Right ventricle myocardium inferior (tissue), 1 donor: ENCODE measurements around the gene ATP8A2. TPM values are rescaled to one million over a fixed set of nuclear protein-coding genes. Genes with fewer than 3 reads are reported as not detected.
A peak's percentile ranks its signal among the peaks of the same experiment; 100 is the strongest.

Experiments used
- ATAC-seq: fragments of 200-7000 bp; cut with Tn5 transposase; one replicate; pipeline ENCODE4 v1.9.1; 2020; ENCODE audit warnings: mild to moderate bottlenecking, moderate library complexity
- DNase-seq: peaks from one replicate; pipeline ENCODE4 v3.0.0; 2021; ENCODE audit errors: missing footprints
- intact Hi-C: fragments of 100-400 bp; cut with DNase I; formaldehyde crosslinking; loops from one replicate; pipeline ENCODE4 v1.11.0; 2022
- total RNA-seq: library from RNA; stranded (reverse); fragmentation: NEBNext Ultra II Directional; extraction: Animal tissue kit (Norgen Biotek cat#: 25700); gene quantifications from one replicate; pipeline ENCODE4 v1.2.1, GENCODE V29; 2021
- donor health status: DM: no; HTN: yes; CAD: no; lungs with severe emphysema.

The ATP8A2 gene
- total RNA-seq, 1 donor from 2014 or later = 0.11 TPM

GRCh38 chr13:25733001-25733491, 361.3 kb downstream of the ATP8A2 start:
- ATAC-seq = no peak
- intact Hi-C loops = no loop called here
- DNase-seq = no peak

GRCh38 chr13:25733696-25734435, 362.1 kb downstream of the ATP8A2 start:
- intact Hi-C loops = no loop called here
- DNase-seq (no peak), ATAC-seq (no peak)

GRCh38 chr13:25738342-25739196, 366.8 kb downstream of the ATP8A2 start:
- intact Hi-C loops = no loop called here
- no peak for DNase-seq
- ATAC-seq = no peak

GRCh38 chr13:25739376-25739775, 367.6 kb downstream of the ATP8A2 start:
- DNase-seq = no peak
- intact Hi-C loops = no loop called here
- no peak for ATAC-seq

GRCh38 chr13:25741796-25742195, 370.0 kb downstream of the ATP8A2 start:
- no peak for ATAC-seq

GRCh38 chr13:25742220-25742619, 370.4 kb downstream of the ATP8A2 start:
- no peak for ATAC-seq
- intact Hi-C loops = no loop called here
- no peak for DNase-seq

More at GRCh38 chr13:25741796-25742195, 370.0 kb downstream of the ATP8A2 start:
- DNase-seq = no peak
- intact Hi-C loops = no loop called here

GRCh38 chr13:25743421-25743820, 371.6 kb downstream of the ATP8A2 start:
- no peak for DNase-seq
- intact Hi-C loops = no loop called here
- ATAC-seq = no peak

GRCh38 chr13:25744178-25744577, 372.4 kb downstream of the ATP8A2 start:
- DNase-seq = no peak
- intact Hi-C loops = no loop called here
- ATAC-seq = no peak

GRCh38 chr13:25746131-25746530, 374.4 kb downstream of the ATP8A2 start:
- ATAC-seq = no peak

GRCh38 chr13:25752957-25753551, 381.3 kb downstream of the ATP8A2 start:
- DNase-seq = peak; percentile 75
- ATAC-seq = peak; percentile 97
- intact Hi-C loops = no loop called here

More at GRCh38 chr13:25746131-25746530, 374.4 kb downstream of the ATP8A2 start:
- DNase-seq = no peak
- intact Hi-C loops = no loop called here

- no peak for DNase-seq
- no peak for ATAC-seq
- intact Hi-C loops = no loop called here
Observed at GRCh38 chr13:25753976-25754375, 382.2 kb downstream of the ATP8A2 start.

GRCh38 chr13:25756251-25756650, 384.5 kb downstream of the ATP8A2 start:
- no peak for DNase-seq
- intact Hi-C loops = no loop called here
- ATAC-seq = no peak

GRCh38 chr13:25756912-25757311, 385.1 kb downstream of the ATP8A2 start:
- DNase-seq (no peak), ATAC-seq (no peak)
- intact Hi-C loops = no loop called here

- no peak for ATAC-seq
- DNase-seq = no peak
- intact Hi-C loops = no loop called here
Observed at GRCh38 chr13:25761041-25761440, 389.3 kb downstream of the ATP8A2 start.

- DNase-seq = no peak
- intact Hi-C loops = no loop called here
Observed at GRCh38 chr13:25762281-25762680, 390.5 kb downstream of the ATP8A2 start.

GRCh38 chr13:25762795-25763377, 391.1 kb downstream of the ATP8A2 start:
- no peak for ATAC-seq
- intact Hi-C loops = no loop called here
- DNase-seq = no peak

More at GRCh38 chr13:25762281-25762680, 390.5 kb downstream of the ATP8A2 start:
- no peak for ATAC-seq

GRCh38 chr13:25764378-25764777, 392.6 kb downstream of the ATP8A2 start:
- intact Hi-C loops = no loop called here
- DNase-seq (no peak), ATAC-seq (no peak)

GRCh38 chr13:25765266-25765665, 393.5 kb downstream of the ATP8A2 start:
- no peak for ATAC-seq
- intact Hi-C loops = no loop called here
- DNase-seq = no peak

GRCh38 chr13:25766576-25766975, 394.8 kb downstream of the ATP8A2 start:
- no peak for ATAC-seq
- intact Hi-C loops = no loop called here

More at GRCh38 chr13:25766576-25766975, 394.8 kb downstream of the ATP8A2 start:
- DNase-seq = no peak
